ENCODE measurements around the gene CLSTN3. TPM values are rescaled to one million over a fixed set of nuclear protein-coding genes. Genes with fewer than 3 reads are reported as not detected.
"Not testable (repeated sequence)": the region's sequence is repeated elsewhere in the genome, so short reads cannot be mapped to it uniquely, and the experiment has no call there.

The CLSTN3 gene
- total RNA-seq, 1 donor from 2014 or later, result 60.5 TPM

- no peak for DNase-seq
Observed at GRCh38 chr12:7106082-7106481, 24.1 kb upstream of the CLSTN3 start.

GRCh38 chr12:7107181-7107580 lies 23.0 kb upstream of the CLSTN3 start:
- not testable (repeated sequence) for DNase-seq

- DNase-seq, result no peak
Observed at GRCh38 chr12:7107636-7108002, 22.6 kb upstream of the CLSTN3 start.

GRCh38 chr12:7108003-7108795 lies 22.0 kb upstream of the CLSTN3 start:
- DNase-seq, result peak; percentile 25

- DNase-seq, result peak; percentile 57
Observed at GRCh38 chr12:7108796-7109571, 21.2 kb upstream of the CLSTN3 start, which contains the start of gene C1RL. Gene C1RL (minus strand): TSS chr12:7109214. CDS start chr12:7109180, 34 bp downstream.

GRCh38 chr12:7109572-7109920 lies 20.6 kb upstream of the CLSTN3 start:
- DNase-seq, result no peak

- no peak for DNase-seq
Observed at GRCh38 chr12:7110661-7111060, 19.5 kb upstream of the CLSTN3 start.

DNA sequence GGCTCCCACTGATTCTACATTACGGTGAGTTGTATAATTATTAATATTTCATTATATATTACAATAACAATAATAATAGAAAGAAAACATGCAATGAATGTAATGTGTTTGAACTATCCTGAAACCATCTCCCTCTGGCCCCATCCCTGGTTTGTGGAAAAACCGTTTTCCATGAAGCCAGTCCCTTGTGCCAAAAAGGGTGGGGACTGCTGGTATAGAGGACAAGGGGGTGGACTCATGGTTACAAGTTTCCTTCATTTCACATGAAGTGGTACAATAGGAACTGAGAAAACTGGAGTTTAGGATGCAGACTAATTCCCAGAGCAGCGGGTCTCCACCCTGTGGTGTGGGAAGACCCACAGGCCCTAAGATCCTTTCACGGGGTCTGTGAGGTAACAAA lies 18.1 kb upstream of the CLSTN3 start:
- no peak for DNase-seq

GRCh38 chr12:7113389-7113871 lies 16.7 kb upstream of the CLSTN3 start:
- no peak for DNase-seq

- DNase-seq, result no peak
Observed at GRCh38 chr12:7114008-7114407, 16.2 kb upstream of the CLSTN3 start.

GRCh38 chr12:7114851-7115250 lies 15.3 kb upstream of the CLSTN3 start:
- DNase-seq, result no peak

- no peak for DNase-seq
Observed at GRCh38 chr12:7116196-7116595, 14.0 kb upstream of the CLSTN3 start.

DNA sequence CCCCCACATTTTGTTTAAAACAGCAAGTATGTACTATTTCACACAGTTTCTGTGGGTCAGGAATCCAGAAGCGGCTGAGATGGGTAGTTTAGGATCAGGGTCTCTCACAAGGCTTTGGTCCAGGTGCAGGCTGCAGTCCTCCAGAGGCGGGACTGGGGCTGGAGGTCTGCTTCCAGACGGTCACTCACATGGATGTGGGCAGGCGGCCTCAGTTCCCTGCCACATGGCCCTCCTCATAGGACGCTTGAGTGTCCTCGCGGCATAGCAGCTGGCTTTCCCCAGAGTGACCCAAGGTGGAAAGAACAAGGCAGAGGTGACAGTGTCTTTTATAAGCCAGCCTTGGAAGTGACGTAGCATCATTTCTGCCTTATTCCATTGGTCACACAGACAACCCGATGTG lies 13.3 kb upstream of the CLSTN3 start:
- DNase-seq, result no peak

- no peak for DNase-seq
Observed at GRCh38 chr12:7117670-7118069, 12.5 kb upstream of the CLSTN3 start.

GRCh38 chr12:7118881-7119280 lies 11.3 kb upstream of the CLSTN3 start:
- DNase-seq, result no peak

- no peak for DNase-seq
Observed at GRCh38 chr12:7120166-7120565, 10.0 kb upstream of the CLSTN3 start.

GRCh38 chr12:7121324-7121723 lies 8.8 kb upstream of the CLSTN3 start:
- DNase-seq, result no peak

GRCh38 chr12:7122811-7123769 lies 7.1 kb upstream of the CLSTN3 start:
- DNase-seq, result no peak

DNA sequence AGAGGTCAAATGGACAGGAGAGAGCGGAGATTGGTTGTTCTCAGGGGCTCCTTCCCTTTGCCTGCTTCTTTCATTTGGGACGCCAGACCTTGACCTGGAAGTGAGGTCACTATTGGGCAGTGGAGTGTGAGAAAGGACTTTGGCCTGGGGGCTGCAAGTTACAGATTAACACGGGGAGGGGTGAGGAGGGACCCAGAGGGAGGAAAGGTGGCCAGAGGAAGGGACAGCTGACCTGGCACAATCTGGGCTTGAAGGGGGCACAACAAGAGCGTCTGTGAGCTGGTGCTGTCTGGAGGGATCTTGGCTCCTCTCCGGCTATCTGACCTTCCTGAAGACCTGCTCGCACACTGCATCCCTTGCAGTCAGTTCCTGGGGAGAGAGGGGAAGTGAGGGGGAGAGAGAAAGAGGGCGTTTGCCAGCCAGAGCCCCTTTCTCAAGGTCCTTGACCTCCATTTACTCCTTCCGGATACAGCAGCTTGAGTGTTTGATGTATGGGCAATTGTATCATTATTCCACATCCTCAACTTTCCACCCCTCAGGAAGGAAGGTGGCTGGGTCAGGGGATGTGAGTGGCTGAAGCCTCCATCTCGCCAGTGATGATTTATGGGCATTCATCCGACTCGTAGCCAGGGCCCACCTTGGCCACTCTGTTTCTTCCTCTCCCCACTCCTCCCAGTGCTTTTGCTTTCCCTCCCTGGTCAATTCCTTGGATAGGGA lies 6.2 kb upstream of the CLSTN3 start:
- no peak for DNase-seq

- DNase-seq, result no peak
Observed at GRCh38 chr12:7125632-7126227, 4.4 kb upstream of the CLSTN3 start.

GRCh38 chr12:7127916-7128626 lies 2.1 kb upstream of the CLSTN3 start:
- no peak for DNase-seq
